HEK293T (cell line): Measurements from ENCODE around the gene PIK3CG.

Experiments
- BHLHE40 ChIP-seq: fragments of 450-650 bp; IDR thresholded peaks from 2 replicates; pipeline ENCODE4 v1.6.1; 2016; ENCODE audit warnings: mild to moderate bottlenecking, moderate library complexity, borderline replicate concordance
- FOXA1 ChIP-seq: fragments of 450-650 bp; IDR thresholded peaks from 2 replicates; pipeline ENCODE4 v1.6.1; 2016; ENCODE audit warnings: mild to moderate bottlenecking
- FOXK2 ChIP-seq: fragments of 450-650 bp; IDR thresholded peaks from 2 replicates; pipeline ENCODE4 v1.6.1; 2016; ENCODE audit warnings: mild to moderate bottlenecking
- FOXM1 ChIP-seq: fragments of 450-650 bp; IDR thresholded peaks from 2 replicates; pipeline ENCODE4 v1.6.1; 2017; ENCODE audit warnings: mild to moderate bottlenecking, borderline replicate concordance
- HDGF ChIP-seq: fragments of 450-650 bp; IDR thresholded peaks from 2 replicates; pipeline ENCODE4 v1.6.1; 2017; ENCODE audit warnings: antibody characterized with exemption, borderline replicate concordance
- L3MBTL2 ChIP-seq: fragments of 450-650 bp; conservative IDR thresholded peaks from 2 replicates; pipeline ENCODE4 v1.6.1; 2016; ENCODE audit warnings: mild to moderate bottlenecking
- NFRKB ChIP-seq: fragments of 450-650 bp; IDR thresholded peaks from 2 replicates; pipeline ENCODE4 v1.6.1; 2016; ENCODE audit warnings: mild to moderate bottlenecking, moderate library complexity
- PKNOX1 ChIP-seq: fragments of 450-650 bp; IDR thresholded peaks from 2 replicates; pipeline ENCODE4 v1.6.1; 2016
- SP1 ChIP-seq: fragments of 450-650 bp; IDR thresholded peaks from 2 replicates; pipeline ENCODE4 v1.6.1; 2017
- SUZ12 ChIP-seq: fragments of 450-650 bp; IDR thresholded peaks from 2 replicates; pipeline ENCODE4 v1.6.1; 2016; ENCODE audit warnings: mild to moderate bottlenecking
- TARDBP ChIP-seq: fragments of 450-650 bp; IDR thresholded peaks from 2 replicates; pipeline ENCODE4 v1.6.1; 2016

GRCh38 chr7:106915873-106916272 is 50.8 kb downstream of the PIK3CG start:
- TF ChIP-seq SUZ12, result no peak
- no peak for TF ChIP-seq FOXA1
- no peak for TF ChIP-seq SP1
- no peak for TF ChIP-seq HDGF
- TF ChIP-seq NFRKB, result no peak
- TF ChIP-seq PKNOX1, result no peak
- TF ChIP-seq L3MBTL2, result no peak
- no peak for TF ChIP-seq FOXM1
- TF ChIP-seq TARDBP, result no peak
- TF ChIP-seq FOXK2, result no peak
- TF ChIP-seq BHLHE40, result no peak
